OCI-LY3 (cell line): ENCODE data around the gene NHS.

Experiments
- EZH2phosphoT487 ChIP-seq: fragments of 200-600 bp; shearing (Covaris generic); IDR thresholded peaks from 2 replicates; pipeline ENCODE4 v1.6.1; 2018; ENCODE audit warnings: antibody characterized with exemption, mixed run types, low read depth
- TF ChIP-seq, protein P1 (sequence below): fragments of 200-600, 300-600 bp; sonication (generic); IDR thresholded peaks from 2 replicates; pipeline ENCODE4 v1.5.1; 2014; ENCODE audit warnings: antibody characterized with exemption, low read length, low read depth

DNA sequence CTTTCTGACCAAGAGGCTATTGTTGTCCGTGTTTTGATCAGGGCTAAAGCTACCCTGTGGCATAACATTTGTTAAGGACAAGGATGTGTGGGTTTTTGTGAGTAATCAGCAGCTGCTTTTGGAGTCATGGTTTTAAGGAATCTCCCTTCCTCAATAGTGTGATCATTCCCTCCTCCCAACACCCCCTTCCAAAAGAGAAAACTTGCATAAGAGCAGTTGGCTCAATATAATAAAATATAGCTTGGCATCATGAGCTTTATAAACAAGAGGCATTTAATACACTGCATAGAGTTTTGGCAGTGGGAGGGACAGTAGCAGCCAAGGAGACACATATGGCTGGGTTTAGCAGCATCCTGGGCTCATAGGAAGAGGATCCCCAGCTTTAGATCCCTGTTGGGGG is 84.7 kb downstream of the NHS start:
- TF ChIP-seq, protein P1, sequence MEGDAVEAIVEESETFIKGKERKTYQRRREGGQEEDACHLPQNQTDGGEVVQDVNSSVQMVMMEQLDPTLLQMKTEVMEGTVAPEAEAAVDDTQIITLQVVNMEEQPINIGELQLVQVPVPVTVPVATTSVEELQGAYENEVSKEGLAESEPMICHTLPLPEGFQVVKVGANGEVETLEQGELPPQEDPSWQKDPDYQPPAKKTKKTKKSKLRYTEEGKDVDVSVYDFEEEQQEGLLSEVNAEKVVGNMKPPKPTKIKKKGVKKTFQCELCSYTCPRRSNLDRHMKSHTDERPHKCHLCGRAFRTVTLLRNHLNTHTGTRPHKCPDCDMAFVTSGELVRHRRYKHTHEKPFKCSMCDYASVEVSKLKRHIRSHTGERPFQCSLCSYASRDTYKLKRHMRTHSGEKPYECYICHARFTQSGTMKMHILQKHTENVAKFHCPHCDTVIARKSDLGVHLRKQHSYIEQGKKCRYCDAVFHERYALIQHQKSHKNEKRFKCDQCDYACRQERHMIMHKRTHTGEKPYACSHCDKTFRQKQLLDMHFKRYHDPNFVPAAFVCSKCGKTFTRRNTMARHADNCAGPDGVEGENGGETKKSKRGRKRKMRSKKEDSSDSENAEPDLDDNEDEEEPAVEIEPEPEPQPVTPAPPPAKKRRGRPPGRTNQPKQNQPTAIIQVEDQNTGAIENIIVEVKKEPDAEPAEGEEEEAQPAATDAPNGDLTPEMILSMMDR: no peak
- TF ChIP-seq EZH2phosphoT487: no peak
